Fibroblast of lung (primary cell): ENCODE data around the gene MICAL3. TPM values are rescaled to one million over a fixed set of nuclear protein-coding genes. Genes with fewer than 3 reads are reported as not detected.

Experiments used
- DNase-seq, 2 donors: peaks; one replicate each; pipeline versions ENCODE4 v3.0.0 to v3.0.0-alpha.2; 2010; ENCODE audit warnings: low read depth in 2 of 2
- H2AFZ ChIP-seq: 2 replicates; pipeline ENCODE4 v1.5.1; 2012; ENCODE audit warnings: low read length, control low read depth, inconsistent platforms
- H3K27ac ChIP-seq: 2 replicates; pipeline ENCODE4 v1.5.1; 2011; ENCODE audit warnings: low read length, control low read depth; ENCODE audit not compliant: insufficient read depth
- H3K27me3 ChIP-seq: 2 replicates; pipeline ENCODE4 v1.5.1; 2011; ENCODE audit warnings: mild to moderate bottlenecking, low read length; ENCODE audit not compliant: control insufficient read depth, insufficient read depth
- H3K36me3 ChIP-seq: 2 replicates; pipeline ENCODE4 v1.5.1; 2011; ENCODE audit warnings: low read length; ENCODE audit not compliant: control insufficient read depth, insufficient read depth
- H3K4me1 ChIP-seq: 2 replicates; pipeline ENCODE4 v1.5.1; 2011; ENCODE audit warnings: low read length; ENCODE audit not compliant: control insufficient read depth, insufficient read depth; ENCODE audit errors: extremely low read depth
- H3K4me2 ChIP-seq: 2 replicates; pipeline ENCODE4 v1.5.1; 2011; ENCODE audit warnings: low read length, control low read depth; ENCODE audit not compliant: insufficient read depth; ENCODE audit errors: extremely low read depth
- H3K4me3 ChIP-seq, 4 experiments: fragments of 200-600 bp in 1 of 4; sonication (generic) in 1 of 4; replicated peaks in 1 of 4; 2 replicates each; pipeline ENCODE4 v1.5.1; 2011 to 2016; ENCODE audit warnings: low read length in 4 of 4, low read depth in 3 of 4, mild to moderate bottlenecking in 3 of 4, control low read depth in 2 of 4, inconsistent platforms in 1 of 4, mixed read lengths in 1 of 4; ENCODE audit not compliant: insufficient read depth in 1 of 4; ENCODE audit errors: control extremely low read depth in 1 of 4
- H3K79me2 ChIP-seq: 2 replicates; pipeline ENCODE4 v1.5.1; 2012; ENCODE audit warnings: mild to moderate bottlenecking, low read length, inconsistent platforms; ENCODE audit not compliant: control insufficient read depth, insufficient read depth
- H3K9ac ChIP-seq: 2 replicates; pipeline ENCODE4 v1.5.1; 2011; ENCODE audit warnings: mild to moderate bottlenecking, low read length, control low read depth; ENCODE audit not compliant: insufficient read depth
- H3K9me3 ChIP-seq: 2 replicates; pipeline ENCODE4 v1.5.1; 2012; ENCODE audit warnings: low read depth, low read length; ENCODE audit not compliant: control insufficient read depth, insufficient read depth
- H4K20me1 ChIP-seq: 2 replicates; pipeline ENCODE4 v1.5.1; 2011; ENCODE audit warnings: low read length; ENCODE audit not compliant: control insufficient read depth, insufficient read depth; ENCODE audit errors: extremely low read depth
- CTCF ChIP-seq, 2 donors: IDR thresholded peaks in 1 of 2; conservative IDR thresholded peaks in 1 of 2; 1 replicate in 1 of 2; 2 replicates in 1 of 2; pipeline ENCODE4 v1.5.1; 2011 to 2012; ENCODE audit warnings: low read length in 2 of 2, control low read depth in 1 of 2, inconsistent platforms in 1 of 2, low read depth in 1 of 2, mild to moderate bottlenecking in 1 of 2
- EZH2 ChIP-seq: IDR thresholded peaks from 2 replicates; pipeline ENCODE4 v1.5.1; 2012; ENCODE audit warnings: low read length, control low read depth, mild to moderate bottlenecking; ENCODE audit errors: missing control alignments
- polyA plus RNA-seq, 2 donors: library from polyadenylated mRNA; depleted of rRNA in 1 of 2; stranded (reverse) in 1 of 2; unstranded in 1 of 2; fragments of >200 nt; gene quantifications; 2 replicates each; pipeline ENCODE4 v1.2.1, GENCODE V29; 2011 to 2012; ENCODE audit warnings: missing spikeins in 1 of 2
- total RNA-seq: library from RNA; depleted of rRNA; stranded (reverse); fragments of >200 nt; gene quantifications from 2 replicates; pipeline ENCODE4 v1.2.1, GENCODE V29; 2014

The MICAL3 gene
- total and polyA plus RNA-seq, 2 donors (not counting 1 experiment from before 2014, with no cell fraction given), result 10.8 to 22.6 TPM

- no peaks in the 10 kb centered on the region for H3K4me1 ChIP-seq
- H3K27ac ChIP-seq, result no peak overlapping the region
- H4K20me1 ChIP-seq, result no peaks in the 10 kb centered on the region
- H3K27me3 ChIP-seq, result no peaks in the 10 kb centered on the region
- no peak overlapping the region for H3K4me2 ChIP-seq
- DNase-seq, result no peak
- H2AFZ ChIP-seq, result no peak overlapping the region
- peaks cover 2% of the 10 kb centered on the region for H3K36me3 ChIP-seq
- H3K9ac ChIP-seq, result no peak overlapping the region
- no peak for TF ChIP-seq CTCF (conservative IDR thresholded peaks at IDR 0.05 in 1 of 2, IDR thresholded peaks at IDR 0.05 in 1 of 2; ENCODE audit: low read depth in 1 of 2, low read length in 2 of 2)
- no peak for TF ChIP-seq EZH2
- H3K9me3 ChIP-seq, result no peaks in the 10 kb centered on the region
- no peak overlapping the region for H3K4me3 ChIP-seq
- H3K79me2 ChIP-seq, result no peaks in the 10 kb centered on the region
These were observed 126.9 kb downstream of the MICAL3 start for GRCh38 chr22:17897426-17897825.

- H3K9me3 ChIP-seq, result no peaks in the 10 kb centered on the region
- no peak for TF ChIP-seq EZH2
- peak; percentile 20 to 62 for TF ChIP-seq CTCF (conservative IDR thresholded peaks at IDR 0.05 in 1 of 2, IDR thresholded peaks at IDR 0.05 in 1 of 2; ENCODE audit: low read depth in 1 of 2, low read length in 2 of 2)
- H3K9ac ChIP-seq, result no peak overlapping the region
- H4K20me1 ChIP-seq, result no peaks in the 10 kb centered on the region
- H3K27me3 ChIP-seq, result no peaks in the 10 kb centered on the region
- H3K79me2 ChIP-seq, result no peaks in the 10 kb centered on the region
- H3K4me3 ChIP-seq, result no peak overlapping the region
- no peak overlapping the region for H3K4me2 ChIP-seq
- no peaks in the 10 kb centered on the region for H3K4me1 ChIP-seq
- H3K27ac ChIP-seq, result no peak overlapping the region
- DNase-seq, result peak in 1 of 2 donors; percentile 52
- peaks cover 2% of the 10 kb centered on the region for H3K36me3 ChIP-seq
- no peak overlapping the region for H2AFZ ChIP-seq
These were observed 127.8 kb downstream of the MICAL3 start for GRCh38 chr22:17896586-17896985.

- Histone ChIP-seq H2AFZ (no peak overlapping the region), H3K27me3 (no peaks in the 10 kb centered on the region), H3K27ac (no peak overlapping the region), H3K9ac (no peak overlapping the region), H4K20me1 (no peaks in the 10 kb centered on the region), H3K36me3 (peaks cover 5% of the 10 kb centered on the region), H3K4me2 (no peak overlapping the region), H3K4me3 (no peak overlapping the region), H3K4me1 (no peaks in the 10 kb centered on the region), H3K9me3 (no peaks in the 10 kb centered on the region), H3K79me2 (no peaks in the 10 kb centered on the region)
- TF ChIP-seq CTCF (conservative IDR thresholded peaks at IDR 0.05 in 1 of 2, IDR thresholded peaks at IDR 0.05 in 1 of 2; ENCODE audit: low read depth in 1 of 2, low read length in 2 of 2), result no peak
- no peak for TF ChIP-seq EZH2
- DNase-seq, result no peak
These were observed 130.3 kb downstream of the MICAL3 start for GRCh38 chr22:17893900-17894535.
